Activated CD4-positive, alpha-beta T cell treated with anti-CD3 and anti-CD28 coated beads, Interleukin-2, amount 10 ng/mL, durations not matched to agents 7 days and 5 days (primary cell): Measurements from ENCODE around the gene SMC1B. TPM values are rescaled to one million over a fixed set of nuclear protein-coding genes. Genes with fewer than 3 reads are reported as not detected.
"Not testable (repeated sequence)": the region's sequence is repeated elsewhere in the genome, so short reads cannot be mapped to it uniquely, and the experiment has no call there.

Experiments
- CTCF ChIA-PET: fragments of 350-600 bp; sonication (Branson Sonifier 250); formaldehyde crosslinking; loops from one replicate; lab custom pipeline; 2021; ENCODE audit warnings: antibody characterized with exemption; lab: Charles Lee
- POLR2A ChIA-PET: fragments of 350-600 bp; sonication (Branson Sonifier 250); formaldehyde crosslinking; loops from one replicate; lab custom pipeline; 2021; ENCODE audit warnings: antibody characterized with exemption; lab: Charles Lee
- DNase-seq: peaks from one replicate; pipeline ENCODE4 v3.0.0-alpha.2; 2020
- H3K27ac Mint-ChIP-seq: one replicate; pipeline ENCODE4 v1.8.0; 2021; ENCODE audit warnings: mild to moderate bottlenecking, moderate library complexity, mixed read lengths
- H3K27me3 Mint-ChIP-seq: one replicate; pipeline ENCODE4 v1.8.0; 2021; ENCODE audit warnings: mixed read lengths
- H3K36me3 Mint-ChIP-seq: one replicate; pipeline ENCODE4 v1.8.0; 2021; ENCODE audit warnings: low read depth, mixed read lengths
- H3K4me1 Mint-ChIP-seq: one replicate; pipeline ENCODE4 v1.8.0; 2021; ENCODE audit warnings: mixed read lengths
- H3K4me3 Mint-ChIP-seq: one replicate; pipeline ENCODE4 v1.8.0; 2021; ENCODE audit warnings: mild to moderate bottlenecking, moderate library complexity, mixed read lengths
- H3K9me3 Mint-ChIP-seq: one replicate; pipeline ENCODE4 v1.8.0; 2021; ENCODE audit warnings: mixed read lengths
- total RNA-seq, 2 experiments: library from RNA; stranded (reverse); gene quantifications; one replicate each; pipeline ENCODE4 v1.2.3, GENCODE V29; 2021

Gene SMC1B
- total RNA-seq, 2 experiments from 2014 or later, result 0.58 to 0.64 TPM

GRCh38 chr22:45452565-45453379 lies 39.4 kb upstream of the SMC1B start:
- Mint-ChIP-seq H3K27ac (no peak overlapping the region), H3K4me3 (no peak overlapping the region), H3K36me3 (no peaks in the 10 kb centered on the region), H3K4me1 (no peaks in the 10 kb centered on the region), H3K27me3 (no peaks in the 10 kb centered on the region), H3K9me3 (no peaks in the 10 kb centered on the region)
- POLR2A ChIA-PET, result no interaction called here
- CTCF ChIA-PET, result no interaction called here
- DNase-seq, result no peak

GRCh38 chr22:45451972-45452371 lies 38.6 kb upstream of the SMC1B start:
- H3K27ac Mint-ChIP-seq, result no peak overlapping the region
- no peak for DNase-seq
- no peaks in the 10 kb centered on the region for H3K9me3 Mint-ChIP-seq
- POLR2A ChIA-PET, result no interaction called here
- H3K27me3 Mint-ChIP-seq, result no peaks in the 10 kb centered on the region
- H3K4me3 Mint-ChIP-seq, result no peak overlapping the region
- no peaks in the 10 kb centered on the region for H3K4me1 Mint-ChIP-seq
- H3K36me3 Mint-ChIP-seq, result no peaks in the 10 kb centered on the region
- CTCF ChIA-PET, result no interaction called here

- Mint-ChIP-seq H3K4me3 (no peak overlapping the region), H3K27ac (no peak overlapping the region), H3K4me1 (no peaks in the 10 kb centered on the region), H3K27me3 (no peaks in the 10 kb centered on the region), H3K9me3 (no peaks in the 10 kb centered on the region), H3K36me3 (no peaks in the 10 kb centered on the region)
- ChIA-PET CTCF (no interaction called here), POLR2A (no interaction called here)
- DNase-seq, result no peak
These were observed 37.7 kb upstream of the SMC1B start for GRCh38 chr22:45450921-45451651.

GRCh38 chr22:45450101-45450785 lies 36.8 kb upstream of the SMC1B start:
- H3K27ac Mint-ChIP-seq, result no peak overlapping the region
- CTCF ChIA-PET, result no interaction called here
- H3K4me1 Mint-ChIP-seq, result no peaks in the 10 kb centered on the region
- H3K36me3 Mint-ChIP-seq, result no peaks in the 10 kb centered on the region
- POLR2A ChIA-PET, result no interaction called here
- no peak overlapping the region for H3K4me3 Mint-ChIP-seq
- no peaks in the 10 kb centered on the region for H3K9me3 Mint-ChIP-seq
- no peak for DNase-seq
- no peaks in the 10 kb centered on the region for H3K27me3 Mint-ChIP-seq

- DNase-seq, CTCF ChIA-PET, H3K27me3 Mint-ChIP-seq, H3K4me3 Mint-ChIP-seq, H3K4me1 Mint-ChIP-seq, H3K9me3 Mint-ChIP-seq, H3K36me3 Mint-ChIP-seq, POLR2A ChIA-PET, H3K27ac Mint-ChIP-seq: not testable (repeated sequence)
These were observed 36.0 kb upstream of the SMC1B start for GRCh38 chr22:45449442-45449841.

GRCh38 chr22:45448431-45448830 lies 35.0 kb upstream of the SMC1B start:
- Mint-ChIP-seq H3K36me3 (no peaks in the 10 kb centered on the region), H3K4me1 (no peaks in the 10 kb centered on the region), H3K9me3 (no peaks in the 10 kb centered on the region), H3K27ac (no peak overlapping the region), H3K4me3 (no peak overlapping the region), H3K27me3 (no peaks in the 10 kb centered on the region)
- DNase-seq, result no peak
- ChIA-PET CTCF (no interaction called here), POLR2A (no interaction called here)

GRCh38 chr22:45447596-45447995 lies 34.2 kb upstream of the SMC1B start:
- H3K27me3 Mint-ChIP-seq, H3K4me1 Mint-ChIP-seq, H3K27ac Mint-ChIP-seq, DNase-seq, CTCF ChIA-PET, H3K9me3 Mint-ChIP-seq, H3K36me3 Mint-ChIP-seq, POLR2A ChIA-PET, H3K4me3 Mint-ChIP-seq: not testable (repeated sequence)

- no peaks in the 10 kb centered on the region for H3K9me3 Mint-ChIP-seq
- no peak overlapping the region for H3K27ac Mint-ChIP-seq
- no peaks in the 10 kb centered on the region for H3K36me3 Mint-ChIP-seq
- H3K4me1 Mint-ChIP-seq, result peaks cover 1% of the 10 kb centered on the region
- ChIA-PET CTCF (interaction anchor here (0.6 kb wide), 1 partner anchor 9 kb away, joined by 3 read pairs; no protein-coding TSS in a partner anchor), POLR2A (no interaction called here)
- no peak for DNase-seq
- no peak overlapping the region for H3K4me3 Mint-ChIP-seq
- H3K27me3 Mint-ChIP-seq, result no peaks in the 10 kb centered on the region
These were observed 32.8 kb upstream of the SMC1B start for GRCh38 chr22:45446216-45446615.

- ChIA-PET CTCF (no interaction called here), POLR2A (interaction anchor here (0.7 kb wide), 1 partner anchor 48 kb away, joined by 4 read pairs; no protein-coding TSS in a partner anchor)
- Mint-ChIP-seq H3K4me3 (no peak overlapping the region), H3K36me3 (no peaks in the 10 kb centered on the region), H3K4me1 (peaks cover 9% of the 10 kb centered on the region), H3K9me3 (no peaks in the 10 kb centered on the region), H3K27me3 (no peaks in the 10 kb centered on the region), H3K27ac (no peak overlapping the region)
- DNase-seq, result no peak
These were observed 31.8 kb upstream of the SMC1B start for GRCh38 chr22:45445031-45445710.

GRCh38 chr22:45444168-45444567 lies 30.8 kb upstream of the SMC1B start:
- POLR2A ChIA-PET, result no interaction called here
- H3K27me3 Mint-ChIP-seq, result no peaks in the 10 kb centered on the region
- H3K4me1 Mint-ChIP-seq, result peaks cover 9% of the 10 kb centered on the region
- no peaks in the 10 kb centered on the region for H3K9me3 Mint-ChIP-seq
- no peak overlapping the region for H3K4me3 Mint-ChIP-seq
- no peak for DNase-seq
- CTCF ChIA-PET, result interaction anchor here (0.5 kb wide), 1 partner anchor 50 kb away, joined by 3 read pairs; no protein-coding TSS in a partner anchor
- H3K36me3 Mint-ChIP-seq, result no peaks in the 10 kb centered on the region
- no peak overlapping the region for H3K27ac Mint-ChIP-seq

GRCh38 chr22:45442116-45442515 lies 28.7 kb upstream of the SMC1B start:
- no peaks in the 10 kb centered on the region for H3K36me3 Mint-ChIP-seq
- H3K27me3 Mint-ChIP-seq, result no peaks in the 10 kb centered on the region
- POLR2A ChIA-PET, result no interaction called here
- no peak for DNase-seq
- no peak overlapping the region for H3K4me3 Mint-ChIP-seq
- no peaks in the 10 kb centered on the region for H3K9me3 Mint-ChIP-seq
- CTCF ChIA-PET, result interaction anchor here (0.6 kb wide), 2 partner anchors 183 to 540 kb away, joined by 3 read pairs; no protein-coding TSS in a partner anchor
- H3K27ac Mint-ChIP-seq, result no peak overlapping the region
- peaks cover 14% of the 10 kb centered on the region for H3K4me1 Mint-ChIP-seq

GRCh38 chr22:45441138-45441537 lies 27.7 kb upstream of the SMC1B start:
- POLR2A ChIA-PET, result no interaction called here
- peak overlapping the region; percentile 52 for H3K27ac Mint-ChIP-seq

More at GRCh38 chr22:45441138-45441537, 27.7 kb upstream of the SMC1B start:
- CTCF ChIA-PET, result no interaction called here
- no peaks in the 10 kb centered on the region for H3K36me3 Mint-ChIP-seq
- peak overlapping the region; percentile 2 for H3K4me3 Mint-ChIP-seq
- H3K9me3 Mint-ChIP-seq, result no peaks in the 10 kb centered on the region
- H3K27me3 Mint-ChIP-seq, result no peaks in the 10 kb centered on the region
- H3K4me1 Mint-ChIP-seq, result peaks cover 14% of the 10 kb centered on the region
- DNase-seq, result peak; percentile 32
